GM23248 (cell line): ENCODE measurements around the gene HCN3. TPM values are rescaled to one million over a fixed set of nuclear protein-coding genes. Genes with fewer than 3 reads are reported as not detected.

ENCODE experiments used
- DNase-seq: peaks from one replicate; pipeline ENCODE4 v3.0.0-alpha.2; 2015
- H2AFZ ChIP-seq: fragments of 200-600 bp; sonication (generic); 2 replicates; pipeline ENCODE4 v1.6.1; 2016; ENCODE audit warnings: antibody characterized with exemption
- H3F3A ChIP-seq: fragments of 200-600 bp; sonication (generic); 2 replicates; pipeline ENCODE4 v1.6.1; 2016; ENCODE audit warnings: mild to moderate bottlenecking, antibody characterized with exemption, mixed run types; ENCODE audit not compliant: insufficient read depth
- H3K27ac ChIP-seq: fragments of 200-600 bp; sonication (generic); 2 replicates; pipeline ENCODE4 v1.5.1; 2016; ENCODE audit warnings: mild to moderate bottlenecking
- H3K27me3 ChIP-seq: fragments of 200-600 bp; sonication (generic); replicated peaks from 2 replicates; pipeline ENCODE4 v1.6.1; 2016; ENCODE audit warnings: mild to moderate bottlenecking; ENCODE audit not compliant: insufficient read depth
- H3K36me3 ChIP-seq: fragments of 200-600 bp; sonication (generic); 2 replicates; pipeline ENCODE4 v1.6.1; 2016; ENCODE audit warnings: low read depth, mild to moderate bottlenecking
- H3K4me1 ChIP-seq: fragments of 200-600 bp; sonication (generic); 2 replicates; pipeline ENCODE4 v1.6.1; 2016; ENCODE audit warnings: mild to moderate bottlenecking; ENCODE audit not compliant: insufficient read depth
- H3K4me2 ChIP-seq: fragments of 200-600 bp; sonication (generic); one replicate; pipeline ENCODE4 v1.6.1; 2016; ENCODE audit warnings: mild to moderate bottlenecking; ENCODE audit not compliant: unreplicated experiment
- H3K4me3 ChIP-seq: fragments of 200-600 bp; sonication (generic); 2 replicates; pipeline ENCODE4 v1.5.1; 2016; ENCODE audit warnings: mild to moderate bottlenecking
- H3K79me2 ChIP-seq: fragments of 200-600 bp; sonication (generic); 2 replicates; pipeline ENCODE4 v1.6.1; 2016; ENCODE audit warnings: mild to moderate bottlenecking; ENCODE audit not compliant: insufficient read depth
- H3K9ac ChIP-seq: fragments of 200-600 bp; sonication (generic); 2 replicates; pipeline ENCODE4 v1.6.1; 2016; ENCODE audit warnings: mild to moderate bottlenecking
- H3K9me2 ChIP-seq: fragments of 200-600 bp; sonication (generic); 2 replicates; pipeline ENCODE4 v1.6.1; 2016; ENCODE audit warnings: mixed run types, mild to moderate bottlenecking, moderate library complexity; ENCODE audit not compliant: insufficient read depth
- H3K9me3 ChIP-seq: fragments of 200-600 bp; sonication (generic); one replicate; pipeline ENCODE4 v1.6.1; 2017; ENCODE audit warnings: low read depth
- H4K20me1 ChIP-seq: fragments of 200-600 bp; sonication (generic); 2 replicates; pipeline ENCODE4 v1.6.0; 2016; ENCODE audit not compliant: insufficient read depth
- EZH2 ChIP-seq: fragments of 200-600 bp; sonication (generic); IDR thresholded peaks from 2 replicates; pipeline ENCODE4 v1.6.1; 2018; ENCODE audit warnings: antibody characterized with exemption, mild to moderate bottlenecking; ENCODE audit not compliant: insufficient read depth, poor library complexity, severe bottlenecking
- EZH2phosphoT487 ChIP-seq: fragments of 200-600 bp; sonication (generic); IDR thresholded peaks from 2 replicates; pipeline ENCODE4 v1.6.1; 2018; ENCODE audit warnings: antibody characterized with exemption, moderate library complexity, mild to moderate bottlenecking, low read depth; ENCODE audit not compliant: insufficient read depth
- whole genome bisulfite sequencing, 2 experiments: methylation state at CpG; one replicate each; pipeline ENCODE4 v1.1.6; 2015 to 2017; ENCODE audit warnings: low lambda C conversion rate in 2 of 2, low coverage in 1 of 2; ENCODE audit errors: missing lambda C conversion rate in 2 of 2; 5-methylcytosine and 5-hydroxymethylcytosine counted together
- in situ Hi-C: fragments of 300-500 bp; cut with MboI; formaldehyde crosslinking; loops from 2 replicates; pipeline ENCODE4 v1.15.0; 2020
- polyA plus RNA-seq: library from polyadenylated mRNA; unstranded; fragments of >200 nt; fragmentation: Nextera tagmentation; extraction: Ambion mirVana; gene quantifications from 2 replicates; pipeline ENCODE4 v1.2.1, GENCODE V29; 2016
- total RNA-seq: library from RNA; depleted of rRNA; stranded (reverse); fragments of >200 nt; shearing (Covaris generic); gene quantifications from 2 replicates; pipeline ENCODE4 v1.2.3, GENCODE V29; 2014

Gene HCN3
- total and polyA plus RNA-seq, 2 experiments from 2014 or later: 1.4 to 1.6 TPM

GRCh38 chr1:155324037-155324716, 46.9 kb downstream of the HCN3 start:
- H3K27ac ChIP-seq: peak overlapping the region; percentile 76
- H3K9me2 ChIP-seq: no peaks in the 10 kb centered on the region
- peak overlapping the region; percentile 86 for H2AFZ ChIP-seq
- TF ChIP-seq EZH2 (no peak), EZH2phosphoT487 (no peak)
- H3K36me3 ChIP-seq: peaks cover 4% of the 10 kb centered on the region; the same call in 1 of the 2 replicates
- peaks cover 50% of the 10 kb centered on the region for H3K79me2 ChIP-seq
- H3K4me3 ChIP-seq: peak overlapping the region; percentile 89
- no peaks in the 10 kb centered on the region for H4K20me1 ChIP-seq
- no peaks in the 10 kb centered on the region for H3K27me3 ChIP-seq
- in situ Hi-C loops: no loop called here
- WGBS, 2 experiments: 1% methylated on average over 30 to 43 of the region's 44 CpGs
- H3K9me3 ChIP-seq: no peaks in the 10 kb centered on the region
- peaks cover 12% of the 10 kb centered on the region for H3K4me1 ChIP-seq
- H3F3A ChIP-seq: peaks cover 5% of the 10 kb centered on the region
- peak overlapping the region; percentile 83 for H3K9ac ChIP-seq
- H3K4me2 ChIP-seq: peak overlapping the region; percentile 99
- peak; percentile 98 for DNase-seq

GRCh38 chr1:155324717-155325602, 47.7 kb downstream of the HCN3 start:
- in situ Hi-C loops: no loop called here
- peak; percentile 81 for DNase-seq
- Histone ChIP-seq H3K79me2 (peaks cover 50% of the 10 kb centered on the region), H2AFZ (peak overlapping the region; percentile 86), H3K36me3 (peaks cover 5% of the 10 kb centered on the region), H3K27me3 (no peaks in the 10 kb centered on the region), H3K27ac (peak overlapping the region; percentile 76), H4K20me1 (no peaks in the 10 kb centered on the region), H3K9me2 (no peaks in the 10 kb centered on the region), H3K9ac (peak overlapping the region; percentile 83), H3K4me2 (peak overlapping the region; percentile 99), H3F3A (peaks cover 4% of the 10 kb centered on the region), H3K4me3 (peak overlapping the region; percentile 89), H3K4me1 (peaks cover 12% of the 10 kb centered on the region), H3K9me3 (no peaks in the 10 kb centered on the region)
- TF ChIP-seq EZH2phosphoT487: no peak
- TF ChIP-seq EZH2: no peak
- WGBS, 2 experiments: 4 to 6% methylated on average over 58 to 59 of the region's 59 CpGs

DNA sequence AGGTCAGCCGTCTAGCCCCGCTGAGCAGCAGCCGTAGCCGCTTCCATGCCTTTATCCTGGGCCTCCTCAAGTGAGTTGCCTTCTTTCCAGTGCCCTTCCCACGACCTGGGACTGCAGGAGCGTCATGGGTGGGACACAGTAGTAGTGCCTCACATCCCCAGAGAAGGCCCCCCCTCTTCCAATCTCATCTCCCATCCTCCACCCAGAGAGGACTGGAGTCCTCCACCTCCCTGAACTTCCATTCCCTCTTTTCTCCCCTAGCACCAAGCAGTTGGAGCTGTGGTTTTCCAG, 48.3 kb downstream of the HCN3 start:
- WGBS, 2 experiments: 28 to 35% methylated on average over 6 of the region's 6 CpGs
- no peaks in the 10 kb centered on the region for H3K9me3 ChIP-seq

DNA sequence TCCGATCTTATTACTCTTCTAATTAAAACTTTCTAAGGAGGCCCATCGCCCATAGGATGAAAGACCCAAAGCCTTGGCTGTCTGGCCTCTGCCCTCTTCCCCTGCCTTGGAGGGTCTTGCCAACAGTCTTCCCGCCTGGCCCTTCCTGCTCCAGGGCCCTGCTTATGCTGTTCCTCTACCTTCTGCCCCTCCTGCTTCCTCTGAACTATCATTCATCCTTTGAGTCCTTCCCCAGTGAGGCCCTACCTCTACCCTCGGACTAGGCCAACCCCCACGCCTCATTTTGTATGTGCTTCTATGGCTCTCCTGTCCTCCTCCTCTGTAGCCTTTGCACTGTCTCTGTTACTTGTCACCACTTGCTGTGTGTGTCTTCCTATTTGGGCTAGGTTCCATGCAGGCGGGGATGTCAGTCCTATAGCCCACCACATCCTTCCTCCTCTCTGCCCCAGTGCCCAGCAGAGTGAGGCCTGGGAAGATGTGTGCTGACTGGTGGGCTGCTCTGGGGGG, 48.8 kb downstream of the HCN3 start:
- H3K27ac ChIP-seq: no peak overlapping the region
- in situ Hi-C loops: no loop called here
- peaks cover 50% of the 10 kb centered on the region for H3K79me2 ChIP-seq
- H3K36me3 ChIP-seq: peaks cover 10% of the 10 kb centered on the region
- H3K4me3 ChIP-seq: peak overlapping the region; percentile 89
- no peaks in the 10 kb centered on the region for H3K27me3 ChIP-seq
- H3K9me2 ChIP-seq: no peaks in the 10 kb centered on the region
- peaks cover 12% of the 10 kb centered on the region for H3K4me1 ChIP-seq
- TF ChIP-seq EZH2: no peak
- no peak for TF ChIP-seq EZH2phosphoT487
- no peaks in the 10 kb centered on the region for H3K9me3 ChIP-seq
- H3F3A ChIP-seq: peaks cover 4% of the 10 kb centered on the region
- H3K9ac ChIP-seq: peak overlapping the region; percentile 83; the same call in 1 of the 2 replicates
- H3K4me2 ChIP-seq: peak overlapping the region; percentile 99
- H4K20me1 ChIP-seq: no peaks in the 10 kb centered on the region
- no peak for DNase-seq
- WGBS, 2 experiments: 73 to 83% methylated on average over 6 of the region's 6 CpGs
- H2AFZ ChIP-seq: no peak overlapping the region

More for the DNA sequence above, 48.3 kb downstream of the HCN3 start:
- peaks cover 50% of the 10 kb centered on the region for H3K79me2 ChIP-seq
- in situ Hi-C loops: no loop called here
- peaks cover 10% of the 10 kb centered on the region for H3K36me3 ChIP-seq
- peak overlapping the region; percentile 89 for H3K4me3 ChIP-seq
- H3K9ac ChIP-seq: peak overlapping the region; percentile 83
- H2AFZ ChIP-seq: no peak overlapping the region
- peak overlapping the region; percentile 99 for H3K4me2 ChIP-seq
- H3K9me2 ChIP-seq: no peaks in the 10 kb centered on the region
- H3K27me3 ChIP-seq: no peaks in the 10 kb centered on the region
- no peaks in the 10 kb centered on the region for H4K20me1 ChIP-seq
- H3F3A ChIP-seq: peaks cover 4% of the 10 kb centered on the region
- H3K4me1 ChIP-seq: peaks cover 12% of the 10 kb centered on the region
- DNase-seq: no peak
- TF ChIP-seq EZH2: no peak
- TF ChIP-seq EZH2phosphoT487: no peak
- no peak overlapping the region for H3K27ac ChIP-seq
